Measurements from ENCODE around the gene USH1C. TPM values are rescaled to one million over a fixed set of nuclear protein-coding genes. Genes with fewer than 3 reads are reported as not detected.

The USH1C gene
- total RNA-seq, 1 experiment from 2014 or later = 1.0 TPM

DNA sequence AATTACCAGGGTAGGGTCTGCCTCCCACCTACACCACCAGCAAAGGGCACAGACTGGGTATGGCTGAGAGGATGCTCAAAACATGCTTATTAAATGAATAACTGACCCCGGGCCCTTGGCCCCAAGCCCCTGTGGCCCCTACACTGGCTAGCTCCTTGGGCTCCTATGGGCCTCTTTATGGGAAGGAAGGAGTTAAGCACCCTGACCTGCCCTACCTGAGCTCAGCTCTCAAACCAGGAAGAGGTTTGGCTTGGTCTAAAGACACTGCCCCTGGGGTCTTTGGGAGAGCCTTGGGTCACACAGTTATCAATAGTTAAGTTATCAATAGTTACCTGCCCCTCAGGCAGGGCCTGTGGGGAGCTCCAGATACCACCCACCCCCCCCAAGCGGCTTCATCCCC, 1.2 kb downstream of the USH1C start:
- Histone ChIP-seq H2AK5ac (ENCODE audit: insufficient read length, low read length) (no peak overlapping the region), H2BK15ac (ENCODE audit: low read depth, low read length) (no peak overlapping the region), H2BK120ac (ENCODE audit: low read depth, low read length, poor library complexity, severe bottlenecking) (no peak overlapping the region), H3K9me3 (ENCODE audit: control insufficient read depth, low read depth, low read length) (no peaks in the 10 kb centered on the region), H2AFZ (ENCODE audit: low read length) (no peak overlapping the region), H3K23me2 (ENCODE audit: insufficient read length, low read depth, low read length, poor library complexity, severe bottlenecking) (peaks cover 5% of the 10 kb centered on the region), H3K4ac (ENCODE audit: low read depth, low read length) (no peak overlapping the region), H3K27ac (ENCODE audit: insufficient read length, low read depth, low read length) (no peak overlapping the region), H3K4me2 (ENCODE audit: insufficient read depth, insufficient read length, low read length) (peak overlapping the region; percentile 31), H3K23ac (ENCODE audit: insufficient read length, low read depth, low read length) (no peak overlapping the region), H3K79me1 (ENCODE audit: insufficient read depth, low read depth, low read length, poor library complexity, severe bottlenecking) (no peaks in the 10 kb centered on the region), H3K9ac (ENCODE audit: extremely low read depth, insufficient read length, low read length) (no peak overlapping the region), H2BK5ac (ENCODE audit: insufficient read length, low read length) (no peak overlapping the region), H3T11ph (ENCODE audit: low read length) (no peak overlapping the region), H4K91ac (ENCODE audit: insufficient read length, low read depth, low read length) (no peak overlapping the region), H2BK20ac (ENCODE audit: low read depth, low read length, poor library complexity, severe bottlenecking) (no peak overlapping the region), H3K18ac (ENCODE audit: insufficient read length, low read depth, low read length) (no peak overlapping the region), H3K79me2 (ENCODE audit: insufficient read depth, low read length) (no peaks in the 10 kb centered on the region), H2BK12ac (ENCODE audit: insufficient read length, low read depth, low read length) (no peak overlapping the region), H4K5ac (ENCODE audit: insufficient read length, low read depth, low read length) (no peak overlapping the region), H3K27me3 (ENCODE audit: insufficient read depth, low read length) (no peaks in the 10 kb centered on the region), H3K56ac (ENCODE audit: insufficient read length, low read depth, low read length) (no peak overlapping the region), H4K20me1 (ENCODE audit: control insufficient read depth, insufficient read depth, insufficient read length) (no peaks in the 10 kb centered on the region), H3K4me1 (ENCODE audit: insufficient read depth, low read length) (no peaks in the 10 kb centered on the region; the same call in 1 of the 2 replicates), H4K8ac (replicated peaks; ENCODE audit: insufficient read length, low read depth, low read length) (no peak overlapping the region), H3K14ac (ENCODE audit: insufficient read depth, low read length) (no peak overlapping the region)
- no peak overlapping the region for H3K27ac Mint-ChIP-seq
- peak overlapping the region in 1 of 2 experiments; percentile 68; a peak in 2 of 5 replicates for H3K4me3 Mint-ChIP-seq
- peaks cover 43 to 50% of the 10 kb centered on the region in 2 experiments for H3K4me1 Mint-ChIP-seq
- peaks cover 43% of the 10 kb centered on the region for H3K27me3 Mint-ChIP-seq (ENCODE audit: low read depth)
- H3K9me3 Mint-ChIP-seq = no peaks in the 10 kb centered on the region; a peak in 1 of 5 replicates
- TF ChIP-seq, protein P1, sequence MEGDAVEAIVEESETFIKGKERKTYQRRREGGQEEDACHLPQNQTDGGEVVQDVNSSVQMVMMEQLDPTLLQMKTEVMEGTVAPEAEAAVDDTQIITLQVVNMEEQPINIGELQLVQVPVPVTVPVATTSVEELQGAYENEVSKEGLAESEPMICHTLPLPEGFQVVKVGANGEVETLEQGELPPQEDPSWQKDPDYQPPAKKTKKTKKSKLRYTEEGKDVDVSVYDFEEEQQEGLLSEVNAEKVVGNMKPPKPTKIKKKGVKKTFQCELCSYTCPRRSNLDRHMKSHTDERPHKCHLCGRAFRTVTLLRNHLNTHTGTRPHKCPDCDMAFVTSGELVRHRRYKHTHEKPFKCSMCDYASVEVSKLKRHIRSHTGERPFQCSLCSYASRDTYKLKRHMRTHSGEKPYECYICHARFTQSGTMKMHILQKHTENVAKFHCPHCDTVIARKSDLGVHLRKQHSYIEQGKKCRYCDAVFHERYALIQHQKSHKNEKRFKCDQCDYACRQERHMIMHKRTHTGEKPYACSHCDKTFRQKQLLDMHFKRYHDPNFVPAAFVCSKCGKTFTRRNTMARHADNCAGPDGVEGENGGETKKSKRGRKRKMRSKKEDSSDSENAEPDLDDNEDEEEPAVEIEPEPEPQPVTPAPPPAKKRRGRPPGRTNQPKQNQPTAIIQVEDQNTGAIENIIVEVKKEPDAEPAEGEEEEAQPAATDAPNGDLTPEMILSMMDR (conservative IDR thresholded peaks at IDR 0.05) = no peak
- H3K36me3 Mint-ChIP-seq (ENCODE audit: insufficient read depth in 1 of 3, low read depth in 3 of 3) = no peaks in the 10 kb centered on the region; a peak in 1 of 7 replicates
- no CpG with 5 or more reads among the region's 2 CpGs for WGBS (ENCODE audit: extremely low coverage, insufficient read length, low lambda C conversion rate)
- DNase-seq = no peak
